ENCODE data around the gene SIGLEC11.

DNA sequence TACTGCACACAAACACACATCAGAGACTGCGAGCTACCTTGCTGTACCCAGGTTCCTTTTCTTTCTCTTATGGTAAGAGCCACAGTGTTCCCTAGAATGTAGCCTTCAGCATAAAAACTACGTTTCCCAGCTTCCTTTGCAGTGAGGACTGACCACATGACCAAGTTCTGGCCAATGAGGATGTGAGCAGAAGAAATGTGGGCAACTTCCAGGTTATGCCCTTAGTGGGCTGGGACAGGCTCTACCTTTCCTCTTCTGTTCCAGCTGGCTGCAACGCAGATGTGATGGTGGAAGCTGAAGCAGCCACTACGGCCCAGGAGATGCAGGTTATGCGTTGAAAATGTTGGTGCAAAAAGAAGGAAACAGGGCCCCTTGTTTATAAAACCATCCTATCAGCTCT, 36.7 kb upstream of the SIGLEC11 start:
- TF ChIP-seq, protein P1, sequence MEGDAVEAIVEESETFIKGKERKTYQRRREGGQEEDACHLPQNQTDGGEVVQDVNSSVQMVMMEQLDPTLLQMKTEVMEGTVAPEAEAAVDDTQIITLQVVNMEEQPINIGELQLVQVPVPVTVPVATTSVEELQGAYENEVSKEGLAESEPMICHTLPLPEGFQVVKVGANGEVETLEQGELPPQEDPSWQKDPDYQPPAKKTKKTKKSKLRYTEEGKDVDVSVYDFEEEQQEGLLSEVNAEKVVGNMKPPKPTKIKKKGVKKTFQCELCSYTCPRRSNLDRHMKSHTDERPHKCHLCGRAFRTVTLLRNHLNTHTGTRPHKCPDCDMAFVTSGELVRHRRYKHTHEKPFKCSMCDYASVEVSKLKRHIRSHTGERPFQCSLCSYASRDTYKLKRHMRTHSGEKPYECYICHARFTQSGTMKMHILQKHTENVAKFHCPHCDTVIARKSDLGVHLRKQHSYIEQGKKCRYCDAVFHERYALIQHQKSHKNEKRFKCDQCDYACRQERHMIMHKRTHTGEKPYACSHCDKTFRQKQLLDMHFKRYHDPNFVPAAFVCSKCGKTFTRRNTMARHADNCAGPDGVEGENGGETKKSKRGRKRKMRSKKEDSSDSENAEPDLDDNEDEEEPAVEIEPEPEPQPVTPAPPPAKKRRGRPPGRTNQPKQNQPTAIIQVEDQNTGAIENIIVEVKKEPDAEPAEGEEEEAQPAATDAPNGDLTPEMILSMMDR (IDR thresholded peaks at IDR 0.05; ENCODE audit: borderline replicate concordance, extremely low read depth, low read length, poor library complexity, severe bottlenecking), result no peak
- TF ChIP-seq EZH2 (IDR thresholded peaks at IDR 0.05; ENCODE audit: borderline replicate concordance, low read depth, low read length, severe bottlenecking), result no peak

Data from DND-41 (cell line).